GM12872 (cell line): ENCODE results near the gene FOXN4.

Experiments used
- TF ChIP-seq, protein P1 (sequence below): IDR thresholded peaks from 3 replicates; pipeline ENCODE4 v1.5.1; 2011; ENCODE audit warnings: low read depth, mild to moderate bottlenecking, low read length, moderate library complexity; ENCODE audit not compliant: insufficient read depth

The FOXN4 gene

GRCh38 chr12:109345428-109345827, 36.3 kb upstream of the FOXN4 start:
- TF ChIP-seq, protein P1, sequence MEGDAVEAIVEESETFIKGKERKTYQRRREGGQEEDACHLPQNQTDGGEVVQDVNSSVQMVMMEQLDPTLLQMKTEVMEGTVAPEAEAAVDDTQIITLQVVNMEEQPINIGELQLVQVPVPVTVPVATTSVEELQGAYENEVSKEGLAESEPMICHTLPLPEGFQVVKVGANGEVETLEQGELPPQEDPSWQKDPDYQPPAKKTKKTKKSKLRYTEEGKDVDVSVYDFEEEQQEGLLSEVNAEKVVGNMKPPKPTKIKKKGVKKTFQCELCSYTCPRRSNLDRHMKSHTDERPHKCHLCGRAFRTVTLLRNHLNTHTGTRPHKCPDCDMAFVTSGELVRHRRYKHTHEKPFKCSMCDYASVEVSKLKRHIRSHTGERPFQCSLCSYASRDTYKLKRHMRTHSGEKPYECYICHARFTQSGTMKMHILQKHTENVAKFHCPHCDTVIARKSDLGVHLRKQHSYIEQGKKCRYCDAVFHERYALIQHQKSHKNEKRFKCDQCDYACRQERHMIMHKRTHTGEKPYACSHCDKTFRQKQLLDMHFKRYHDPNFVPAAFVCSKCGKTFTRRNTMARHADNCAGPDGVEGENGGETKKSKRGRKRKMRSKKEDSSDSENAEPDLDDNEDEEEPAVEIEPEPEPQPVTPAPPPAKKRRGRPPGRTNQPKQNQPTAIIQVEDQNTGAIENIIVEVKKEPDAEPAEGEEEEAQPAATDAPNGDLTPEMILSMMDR: no peak

- TF ChIP-seq, protein P1: no peak
Observed at GRCh38 chr12:109343677-109344076, 34.6 kb upstream of the FOXN4 start.

DNA sequence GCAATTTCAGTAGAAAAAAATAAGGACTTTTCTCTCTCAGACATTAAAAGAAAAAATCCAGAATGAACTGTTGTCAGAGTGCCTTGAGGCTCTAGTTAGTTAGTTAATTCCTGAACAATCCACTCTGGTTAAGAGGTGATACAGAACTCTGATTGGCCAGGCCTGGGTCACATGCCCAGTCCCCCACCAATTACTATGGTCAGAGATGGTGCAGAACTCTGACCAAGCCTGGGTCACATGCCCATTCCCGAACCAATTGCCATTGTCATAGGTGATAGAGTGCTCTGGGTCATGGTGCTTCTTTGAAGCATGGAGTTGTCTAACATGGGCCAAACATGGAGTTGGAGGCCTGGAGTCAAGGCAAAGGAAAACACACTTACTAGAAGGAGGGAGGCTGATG, 27.5 kb upstream of the FOXN4 start:
- TF ChIP-seq, protein P1: no peak

DNA sequence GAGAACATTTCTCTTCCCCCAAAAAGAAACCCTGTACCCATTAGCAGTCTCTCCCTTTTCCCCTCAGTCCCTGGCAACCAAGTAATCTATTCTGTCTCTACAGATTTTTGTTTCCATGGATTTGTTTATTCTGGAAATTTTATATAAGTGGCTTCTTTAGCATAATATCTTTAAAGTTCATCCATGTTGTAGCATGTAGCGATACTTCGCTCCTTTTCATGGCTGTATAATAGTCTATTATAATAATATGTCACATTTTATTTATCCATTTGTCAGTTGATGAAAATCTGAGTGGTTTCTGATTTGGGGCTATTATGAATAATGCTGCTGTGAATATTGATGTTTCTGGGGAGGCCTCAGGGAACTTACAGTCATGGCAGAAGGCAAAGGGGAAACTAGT, 25.8 kb upstream of the FOXN4 start:
- TF ChIP-seq, protein P1: no peak

- TF ChIP-seq, protein P1: no peak
Observed at GRCh38 chr12:109331301-109331952, 22.3 kb upstream of the FOXN4 start.

- TF ChIP-seq, protein P1: no peak
Observed at GRCh38 chr12:109330282-109331230, 21.5 kb upstream of the FOXN4 start.

GRCh38 chr12:109329686-109330085, 20.6 kb upstream of the FOXN4 start:
- TF ChIP-seq, protein P1: no peak
